Subcutaneous adipose tissue (tissue), 4 donors: ENCODE measurements around the gene LITAFD. TPM values are rescaled to one million over a fixed set of nuclear protein-coding genes. Genes with fewer than 3 reads are reported as not detected.

ENCODE experiments used
- CTCF ChIP-seq: fragments of 450-650 bp; IDR thresholded peaks from one replicate; pipeline ENCODE4 v1.5.1; 2016; ENCODE audit warnings: low read depth, mild to moderate bottlenecking, control low read depth, antibody characterized with exemption, moderate library complexity
- total RNA-seq, 4 donors: library from RNA; depleted of rRNA; stranded (reverse); fragments of >200 nt; gene quantifications; one replicate each; pipeline ENCODE4 v1.1.0, GENCODE V29; 2016

The LITAFD gene
- total RNA-seq, 4 donors from 2014 or later: not detected

GRCh38 chr16:8854298-8854948 lies 27.7 kb upstream of the LITAFD start:
- no peak for TF ChIP-seq CTCF

- TF ChIP-seq CTCF: no peak
These were observed 26.9 kb upstream of the LITAFD start for GRCh38 chr16:8855051-8855786.

GRCh38 chr16:8855972-8856371 lies 26.2 kb upstream of the LITAFD start:
- TF ChIP-seq CTCF: no peak

GRCh38 chr16:8858994-8859912 lies 22.9 kb upstream of the LITAFD start:
- TF ChIP-seq CTCF: no peak

- no peak for TF ChIP-seq CTCF
These were observed 22.0 kb upstream of the LITAFD start for GRCh38 chr16:8859913-8860881.

DNA sequence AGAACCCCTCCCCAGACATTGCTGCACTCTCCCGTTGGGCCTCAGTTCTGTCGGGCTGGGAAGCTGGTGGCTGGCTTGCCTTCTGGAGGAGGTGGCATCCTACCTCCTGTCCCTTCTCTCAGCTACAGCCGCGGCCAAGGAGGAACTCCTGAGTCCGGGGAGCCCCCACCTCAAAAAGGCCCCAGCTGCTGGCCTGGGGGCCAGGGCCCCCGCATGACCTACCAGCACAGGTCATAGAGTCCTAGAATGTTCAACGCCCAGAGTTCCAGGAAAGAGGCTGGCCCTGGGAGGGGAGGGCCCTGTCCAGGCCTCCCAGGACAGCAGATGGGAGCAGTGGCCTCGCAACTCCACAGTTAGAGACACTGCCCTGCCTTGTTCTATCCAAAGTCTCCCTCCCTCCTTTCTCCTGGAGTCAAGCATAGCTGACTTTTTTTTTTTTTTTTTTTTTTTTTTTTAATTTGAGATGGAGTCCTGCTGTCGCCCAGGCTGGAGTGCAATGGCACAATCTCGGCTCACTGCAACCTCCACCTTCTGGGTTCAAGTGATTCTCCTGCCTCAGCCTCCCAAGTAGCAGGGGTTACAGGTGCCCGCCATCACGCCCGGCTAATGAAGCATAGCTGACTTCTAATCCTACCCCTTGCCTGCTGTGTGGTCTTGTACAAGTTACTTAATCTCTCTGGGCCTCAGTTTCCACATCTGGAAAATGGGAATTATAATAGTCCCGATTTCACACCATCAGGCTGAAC lies 20.4 kb upstream of the LITAFD start:
- no peak for TF ChIP-seq CTCF
